AG04449 (cell line): ENCODE data around the gene NFAT5.

Experiments
- CTCF ChIA-PET: fragments of 350-600 bp; formaldehyde crosslinking; extraction: SDS; loops from one replicate; lab custom pipeline; 2021; ENCODE audit warnings: antibody characterized with exemption; lab: Yijun Ruan, JAX
- POLR2A ChIA-PET: fragments of 400-600, 350-600 bp; formaldehyde crosslinking; extraction: SDS; loops from one replicate; lab custom pipeline; 2020; ENCODE audit warnings: antibody characterized with exemption, inconsistent platforms; lab: Yijun Ruan, JAX
- DNase-seq: peaks from one replicate; pipeline ENCODE4 v3.0.0-alpha.2; 2010; ENCODE audit warnings: low read depth, low spot score
- H3K4me3 ChIP-seq: 2 replicates; pipeline ENCODE4 v1.5.1; 2011; ENCODE audit warnings: low read depth, mild to moderate bottlenecking, control low read depth, low read length
- CTCF ChIP-seq: IDR thresholded peaks from one replicate; pipeline ENCODE4 v1.5.1; 2011; ENCODE audit warnings: mild to moderate bottlenecking, moderate library complexity, low read length, control low read depth, inconsistent platforms; ENCODE audit not compliant: insufficient read depth; ENCODE audit errors: missing control alignments

Gene NFAT5

DNA sequence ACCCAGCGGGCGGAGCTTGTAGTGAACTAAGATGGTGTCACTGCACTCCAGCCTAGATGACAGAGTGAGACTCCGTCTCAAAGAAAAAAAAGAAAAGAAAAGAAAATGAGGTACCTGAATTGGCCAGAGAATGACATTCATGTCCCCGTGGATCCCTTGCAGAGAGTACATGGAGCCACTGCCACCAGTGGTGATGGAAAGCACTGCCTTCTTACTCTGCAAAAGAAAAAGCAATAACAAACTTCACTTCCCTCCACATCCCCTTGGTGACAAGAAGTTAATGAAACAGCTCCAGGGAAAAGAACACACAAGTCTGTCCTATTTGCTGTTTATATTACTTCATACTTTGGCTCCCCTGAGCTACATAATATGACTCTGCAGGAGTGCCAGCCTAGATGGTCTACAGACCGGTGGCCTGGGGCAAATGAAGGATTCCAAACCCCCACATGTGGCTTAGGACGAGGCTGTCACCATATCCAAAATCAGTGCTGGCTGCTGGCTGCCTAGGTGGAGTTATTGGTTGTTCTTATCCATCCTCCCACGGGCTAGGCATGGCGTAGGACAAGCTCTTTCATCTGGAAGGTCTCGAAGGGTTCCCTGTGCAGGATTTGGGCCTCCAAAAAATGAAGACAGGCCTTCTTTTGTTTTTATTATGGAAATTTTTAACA, 147.3 kb downstream of the NFAT5 start:
- no peak for TF ChIP-seq CTCF
- ChIA-PET POLR2A (no interaction called here), CTCF (interaction anchor here (0.7 to 6.9 kb wide), 4 partner anchors 9 to 317 kb away, joined by 3 to 66 read pairs (median 5); partner anchors contain the start of gene NOB1)
- no peak overlapping the region for H3K4me3 ChIP-seq
- DNase-seq, result no peak

- POLR2A ChIA-PET, result interaction anchor here (1.5 kb wide), 1 partner anchor 10 kb away, joined by 5 read pairs; the partner anchor contains the start of gene NQO1
- no peak for DNase-seq
- CTCF ChIA-PET, result interaction anchor here (1.3 to 1.8 kb wide), 2 partner anchors 9 to 38 kb away, joined by 3 to 8 read pairs; partner anchors contain the start of gene NOB1
- no peak overlapping the region for H3K4me3 ChIP-seq
- no peak for TF ChIP-seq CTCF
These were observed 151.3 kb downstream of the NFAT5 start for GRCh38 chr16:69717066-69717465.

DNA sequence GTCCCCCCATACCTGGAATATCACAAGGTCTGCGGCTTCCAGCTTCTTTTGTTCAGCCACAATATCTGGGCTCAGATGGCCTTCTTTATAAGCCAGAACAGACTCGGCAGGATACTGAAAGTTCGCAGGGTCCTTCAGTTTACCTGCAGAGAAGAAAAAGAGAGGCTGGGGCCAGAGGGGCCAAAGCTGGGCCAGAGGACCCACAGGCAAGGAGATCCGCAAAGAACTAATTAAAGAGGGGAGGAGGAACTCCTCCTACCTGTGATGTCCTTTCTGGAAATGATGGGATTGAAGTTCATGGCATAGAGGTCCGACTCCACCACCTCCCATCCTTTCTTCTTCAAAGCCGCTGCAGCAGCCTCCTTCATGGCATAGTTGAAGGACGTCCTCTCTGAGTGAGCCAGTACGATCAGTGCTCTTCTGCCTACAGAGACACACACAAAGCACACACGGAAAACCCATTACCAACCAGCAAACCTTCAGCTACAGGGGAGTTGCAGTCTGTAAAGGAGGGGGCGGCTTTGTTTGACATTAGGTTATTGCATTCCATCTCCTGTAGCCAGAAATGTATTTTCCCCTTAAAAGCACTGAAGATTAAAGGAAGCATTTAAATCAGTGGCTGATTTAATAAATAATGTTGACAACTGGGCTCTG, 152.5 kb downstream of the NFAT5 start:
- CTCF ChIA-PET, result interaction anchor here (0.6 to 1.8 kb wide), 4 partner anchors 7 to 36 kb away, joined by 3 to 8 read pairs (median 3); partner anchors contain the start of gene NOB1

GRCh38 chr16:69720822-69721430, 155.2 kb downstream of the NFAT5 start:
- H3K4me3 ChIP-seq, result no peak overlapping the region
- ChIA-PET CTCF (interaction anchor here (2.3 to 9.6 kb wide), 2 partner anchors 12 to 33 kb away, joined by 8 to 69 read pairs; partner anchors contain the start of gene NOB1), POLR2A (no interaction called here)
- DNase-seq, result no peak
- TF ChIP-seq CTCF, result no peak

More for the DNA sequence above, 152.5 kb downstream of the NFAT5 start:
- POLR2A ChIA-PET, result interaction anchor here (1.5 kb wide), 1 partner anchor 9 kb away, joined by 5 read pairs; the partner anchor contains the start of gene NQO1
- no peak for TF ChIP-seq CTCF
- H3K4me3 ChIP-seq, result no peak overlapping the region
- DNase-seq, result no peak

- POLR2A ChIA-PET, result no interaction called here
- no peak for DNase-seq
- H3K4me3 ChIP-seq, result no peak overlapping the region
- no peak for TF ChIP-seq CTCF
- CTCF ChIA-PET, result interaction anchor here (1.6 to 9.6 kb wide), 4 partner anchors 10 to 33 kb away, joined by 3 to 69 read pairs (median 16); partner anchors contain the start of gene NOB1
These were observed 155.7 kb downstream of the NFAT5 start for GRCh38 chr16:69721441-69721957.
